Measurements from ENCODE around the gene MCM3. TPM values are rescaled to one million over a fixed set of nuclear protein-coding genes. Genes with fewer than 3 reads are reported as not detected.

The MCM3 gene
- total and polyA plus RNA-seq, 8 donors = 22.8 to 50.0 (median 30.8) TPM

- H3K27ac ChIP-seq = no peak overlapping the region
- DNase-seq = no peak
- H3K36me3 ChIP-seq = no peaks in the 10 kb centered on the region
- H3K4me1 ChIP-seq = peaks cover 0 to 27% (median 8%) of the 10 kb centered on the region in 4 donors
- TF ChIP-seq POLR2AphosphoS5 (IDR thresholded peaks at IDR 0.05) (no peak), CTCF (IDR thresholded peaks at IDR 0.05) (no peak), EP300 (IDR thresholded peaks at IDR 0.05) (no peak)
- no peaks in the 10 kb centered on the region for H3K27me3 ChIP-seq
- WGBS, 5 donors = 60 to 88% (median 82%) methylated on average over 2 of the region's 2 CpGs
- no peaks in the 10 kb centered on the region for H3K9me3 ChIP-seq
- intact Hi-C loops (cut with DNase I; ENCODE audit: low total_unique reads) = no loop called here
- H3K4me3 ChIP-seq = no peak overlapping the region
These were observed 4.3 kb upstream of the MCM3 start for GRCh38 chr6:52288841-52289240.

- Histone ChIP-seq H3K27me3 (no peaks in the 10 kb centered on the region), H3K9me3 (no peaks in the 10 kb centered on the region), H3K27ac (no peak overlapping the region), H3K36me3 (no peaks in the 10 kb centered on the region), H3K4me1 (peaks cover 0 to 32% (median 15%) of the 10 kb centered on the region in 4 donors), H3K4me3 (no peak overlapping the region)
- no peak for DNase-seq
- intact Hi-C loops (cut with DNase I; ENCODE audit: low total_unique reads) = no loop called here
- 85 to 89% (median 89%) methylated on average over 7 of the region's 7 CpGs for WGBS, 5 donors
- TF ChIP-seq POLR2AphosphoS5 (IDR thresholded peaks at IDR 0.05) (no peak), CTCF (IDR thresholded peaks at IDR 0.05) (no peak), POLR2A (IDR thresholded peaks at IDR 0.05) (no peak), EP300 (IDR thresholded peaks at IDR 0.05) (no peak)
These were observed 3.7 kb upstream of the MCM3 start for GRCh38 chr6:52288216-52288615.

GRCh38 chr6:52286798-52287432 is 2.4 kb upstream of the MCM3 start:
- Histone ChIP-seq H3K4me3 (no peak overlapping the region), H3K36me3 (peaks cover 8 to 9% (median 8%) of the 10 kb centered on the region in 4 donors), H3K4me1 (peaks cover 0 to 36% (median 18%) of the 10 kb centered on the region in 4 donors), H3K27ac (peak overlapping the region in 1 of 5 donors; percentile 44), H3K27me3 (no peaks in the 10 kb centered on the region), H3K9me3 (no peaks in the 10 kb centered on the region)
- TF ChIP-seq EP300 (IDR thresholded peaks at IDR 0.05) (no peak), POLR2AphosphoS5 (IDR thresholded peaks at IDR 0.05) (peak in 1 of 3 donors; percentile 18), POLR2A (IDR thresholded peaks at IDR 0.05) (no peak), CTCF (IDR thresholded peaks at IDR 0.05) (peak in 4 of 7 experiments; percentile 17 to 51 (median 40))
- 10 to 20% (median 17%) methylated on average over 2 of the region's 2 CpGs for WGBS, 5 donors
- intact Hi-C loops (cut with DNase I; ENCODE audit: low total_unique reads) = no loop called here
- peak; percentile 78 to 79 for DNase-seq

- intact Hi-C loops (cut with DNase I; ENCODE audit: low total_unique reads) = no loop called here
- WGBS, 5 donors = 9 to 15% (median 13%) methylated on average over 12 of the region's 12 CpGs
- no peaks in the 10 kb centered on the region for H3K9me3 ChIP-seq
- no peak for DNase-seq
- peaks cover 15 to 24% (median 23%) of the 10 kb centered on the region in 4 donors for H3K36me3 ChIP-seq
- no peaks in the 10 kb centered on the region for H3K27me3 ChIP-seq
- H3K27ac ChIP-seq = peak overlapping the region in 4 of 5 donors; percentile 36 to 90 (median 82)
- peak overlapping the region; percentile 78 to 92 (median 82) for H3K4me3 ChIP-seq
- H3K4me1 ChIP-seq = peaks cover 0 to 36% (median 18%) of the 10 kb centered on the region in 4 donors
- TF ChIP-seq POLR2AphosphoS5 (IDR thresholded peaks at IDR 0.05) (no peak), POLR2A (IDR thresholded peaks at IDR 0.05) (no peak), CTCF (IDR thresholded peaks at IDR 0.05) (peak in 1 of 7 experiments; percentile 22), EP300 (IDR thresholded peaks at IDR 0.05) (no peak)
These were observed 881 bp upstream of the MCM3 start for GRCh38 chr6:52285177-52286068.

Measured in stomach (tissue), 9 donors.